ENCODE results near the gene PAFAH1B2.
A peak's percentile ranks its signal among the peaks of the same experiment; 100 is the strongest.

The PAFAH1B2 gene

GRCh38 chr11:117097389-117098268 lies 46.5 kb upstream of the PAFAH1B2 start:
- in situ Hi-C loops (cut with MboI; ENCODE audit: low sequenced_read_pairs, unreplicated experiment), result no loop called here
- DNase-seq (ENCODE audit: low spot score), result peak; percentile 45
- TF ChIP-seq CTCF (IDR thresholded peaks at IDR 0.05; ENCODE audit: borderline replicate concordance, control extremely low read depth, extremely low read depth, insufficient read depth, missing control alignments), result no peak

- in situ Hi-C loops (cut with MboI; ENCODE audit: low sequenced_read_pairs, unreplicated experiment), result no loop called here
- peak; percentile 59 for TF ChIP-seq CTCF (IDR thresholded peaks at IDR 0.05; ENCODE audit: borderline replicate concordance, control extremely low read depth, extremely low read depth, insufficient read depth, missing control alignments)
- peak; percentile 99 for DNase-seq (ENCODE audit: low spot score)
Observed at GRCh38 chr11:117098269-117099232, 45.5 kb upstream of the PAFAH1B2 start, which contains the start of gene SIK3. TSS of gene SIK3 (minus strand) at chr11:117098428. CDS start at chr11:117098415, 13 bp downstream.

DNA sequence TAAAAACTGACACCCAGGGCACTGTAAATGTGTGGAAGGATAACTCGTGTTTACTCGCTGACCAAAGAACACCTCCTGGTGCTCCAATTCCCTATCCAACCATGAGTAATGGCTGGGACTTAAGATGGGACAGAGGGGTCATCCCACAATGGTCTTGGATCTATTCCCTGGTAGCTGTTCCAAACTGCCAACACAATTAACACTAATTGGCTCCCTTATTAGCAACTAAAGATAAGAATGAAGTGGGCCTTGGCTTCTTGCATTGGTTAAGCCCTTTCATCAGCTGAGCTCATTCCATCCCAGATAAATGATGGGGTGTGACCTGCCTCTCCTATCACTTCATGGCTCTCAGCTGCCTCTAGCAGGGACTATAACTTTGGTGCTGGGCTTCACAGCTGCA lies 44.4 kb upstream of the PAFAH1B2 start:
- in situ Hi-C loops (cut with MboI; ENCODE audit: low sequenced_read_pairs, unreplicated experiment), result loop anchor here (10.0 to 25.0 kb wide), 2 partner anchors 225 to 312 kb away; partner anchors contain the start of genes APOA5 and ZPR1
- no peak for DNase-seq (ENCODE audit: low spot score)
- TF ChIP-seq CTCF (IDR thresholded peaks at IDR 0.05; ENCODE audit: borderline replicate concordance, control extremely low read depth, extremely low read depth, insufficient read depth, missing control alignments), result no peak

DNA sequence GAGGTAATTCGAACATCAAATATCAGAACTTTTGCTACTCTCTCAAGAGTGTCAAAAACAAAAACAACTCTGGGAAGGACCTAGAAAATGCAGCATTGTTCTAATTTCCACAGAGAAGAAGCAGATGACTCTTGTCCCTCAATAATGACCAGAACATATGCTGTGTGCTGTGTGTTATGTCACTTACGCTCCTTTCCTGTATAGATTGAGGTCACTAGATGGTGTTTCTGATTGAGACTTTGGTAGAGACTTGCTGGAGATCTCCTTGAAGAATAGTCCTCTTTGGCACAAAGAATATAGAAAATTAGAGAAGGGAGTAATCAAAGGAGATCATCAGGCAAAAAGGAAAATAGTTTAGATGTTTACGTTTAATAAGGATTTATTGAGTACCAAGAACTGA lies 43.5 kb upstream of the PAFAH1B2 start:
- TF ChIP-seq CTCF (IDR thresholded peaks at IDR 0.05; ENCODE audit: borderline replicate concordance, control extremely low read depth, extremely low read depth, insufficient read depth, missing control alignments), result no peak
- in situ Hi-C loops (cut with MboI; ENCODE audit: low sequenced_read_pairs, unreplicated experiment), result loop anchor here (10.0 to 25.0 kb wide), 2 partner anchors 226 to 313 kb away; partner anchors contain the start of genes APOA5 and ZPR1
- no peak for DNase-seq (ENCODE audit: low spot score)

DNA sequence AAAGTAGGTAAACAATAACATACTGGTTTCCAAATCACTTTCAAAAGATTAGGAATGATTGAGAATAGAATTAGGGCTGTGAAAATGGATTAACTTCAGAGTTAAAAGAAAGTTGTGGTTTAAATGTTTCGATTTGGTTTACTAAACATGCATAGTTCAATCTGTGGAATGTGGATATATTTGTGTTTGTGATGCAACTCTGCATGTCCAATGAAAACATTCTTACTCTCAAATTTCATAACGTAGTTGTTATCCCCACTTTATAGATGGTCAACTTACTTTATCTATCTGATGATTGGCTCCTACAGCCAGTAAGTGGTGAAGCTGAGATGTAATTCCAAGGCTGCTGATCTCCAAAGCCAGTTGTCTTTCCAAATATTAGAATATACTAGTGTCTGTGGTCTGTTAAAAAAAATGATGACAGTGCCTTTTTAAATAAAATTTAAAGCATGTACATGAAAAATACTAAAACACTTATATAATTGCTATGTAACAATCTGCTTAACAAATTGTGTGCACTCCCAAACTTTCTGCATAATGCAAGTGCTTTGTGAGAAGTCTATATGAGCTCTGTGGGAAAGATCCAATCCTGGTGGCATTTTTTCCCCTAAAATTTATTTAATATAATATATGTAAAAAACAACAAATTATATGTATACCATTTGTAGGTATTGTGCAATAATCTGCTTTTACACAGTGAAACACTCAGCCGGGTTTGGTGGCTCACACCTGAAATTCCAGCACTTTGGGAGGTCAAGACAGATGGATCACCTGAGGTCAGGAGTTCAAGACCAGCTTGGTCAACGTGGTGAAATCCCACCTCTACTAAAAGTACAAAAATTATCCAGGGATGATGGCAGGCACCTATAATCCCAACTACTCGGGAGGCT lies 36.1 kb upstream of the PAFAH1B2 start:
- DNase-seq (ENCODE audit: low spot score), result no peak
- in situ Hi-C loops (cut with MboI; ENCODE audit: low sequenced_read_pairs, unreplicated experiment), result loop anchor here (10.0 to 25.0 kb wide), 2 partner anchors 233 to 321 kb away; partner anchors contain the start of genes APOA5 and ZPR1
- TF ChIP-seq CTCF (IDR thresholded peaks at IDR 0.05; ENCODE audit: borderline replicate concordance, control extremely low read depth, extremely low read depth, insufficient read depth, missing control alignments), result no peak
